ENCODE results near the gene FFAR1. TPM values are rescaled to one million over a fixed set of nuclear protein-coding genes. Genes with fewer than 3 reads are reported as not detected.

Gene FFAR1
- total and polyA plus RNA-seq, 2 experiments from 2014 or later: not detected

GRCh38 chr19:35362261-35363000 is 14.7 kb downstream of the FFAR1 start:
- TF ChIP-seq STAT1 (IDR thresholded peaks at IDR 0.05; ENCODE audit: unreplicated experiment) (no peak), POLR2AphosphoS5 (IDR thresholded peaks at IDR 0.05; ENCODE audit: low read depth) (no peak), NANOG (IDR thresholded peaks at IDR 0.05; ENCODE audit: borderline replicate concordance) (no peak), ZNF331 (CRISPR knock-in tag; IDR thresholded peaks at IDR 0.05; ENCODE audit: low read depth) (no peak), EZH2 (IDR thresholded peaks at IDR 0.05; ENCODE audit: low read depth, unreplicated experiment) (no peak)
- TF ChIP-seq, protein P1, sequence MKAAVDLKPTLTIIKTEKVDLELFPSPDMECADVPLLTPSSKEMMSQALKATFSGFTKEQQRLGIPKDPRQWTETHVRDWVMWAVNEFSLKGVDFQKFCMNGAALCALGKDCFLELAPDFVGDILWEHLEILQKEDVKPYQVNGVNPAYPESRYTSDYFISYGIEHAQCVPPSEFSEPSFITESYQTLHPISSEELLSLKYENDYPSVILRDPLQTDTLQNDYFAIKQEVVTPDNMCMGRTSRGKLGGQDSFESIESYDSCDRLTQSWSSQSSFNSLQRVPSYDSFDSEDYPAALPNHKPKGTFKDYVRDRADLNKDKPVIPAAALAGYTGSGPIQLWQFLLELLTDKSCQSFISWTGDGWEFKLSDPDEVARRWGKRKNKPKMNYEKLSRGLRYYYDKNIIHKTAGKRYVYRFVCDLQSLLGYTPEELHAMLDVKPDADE (IDR thresholded peaks at IDR 0.05): no peak
- TF ChIP-seq, protein P2, sequence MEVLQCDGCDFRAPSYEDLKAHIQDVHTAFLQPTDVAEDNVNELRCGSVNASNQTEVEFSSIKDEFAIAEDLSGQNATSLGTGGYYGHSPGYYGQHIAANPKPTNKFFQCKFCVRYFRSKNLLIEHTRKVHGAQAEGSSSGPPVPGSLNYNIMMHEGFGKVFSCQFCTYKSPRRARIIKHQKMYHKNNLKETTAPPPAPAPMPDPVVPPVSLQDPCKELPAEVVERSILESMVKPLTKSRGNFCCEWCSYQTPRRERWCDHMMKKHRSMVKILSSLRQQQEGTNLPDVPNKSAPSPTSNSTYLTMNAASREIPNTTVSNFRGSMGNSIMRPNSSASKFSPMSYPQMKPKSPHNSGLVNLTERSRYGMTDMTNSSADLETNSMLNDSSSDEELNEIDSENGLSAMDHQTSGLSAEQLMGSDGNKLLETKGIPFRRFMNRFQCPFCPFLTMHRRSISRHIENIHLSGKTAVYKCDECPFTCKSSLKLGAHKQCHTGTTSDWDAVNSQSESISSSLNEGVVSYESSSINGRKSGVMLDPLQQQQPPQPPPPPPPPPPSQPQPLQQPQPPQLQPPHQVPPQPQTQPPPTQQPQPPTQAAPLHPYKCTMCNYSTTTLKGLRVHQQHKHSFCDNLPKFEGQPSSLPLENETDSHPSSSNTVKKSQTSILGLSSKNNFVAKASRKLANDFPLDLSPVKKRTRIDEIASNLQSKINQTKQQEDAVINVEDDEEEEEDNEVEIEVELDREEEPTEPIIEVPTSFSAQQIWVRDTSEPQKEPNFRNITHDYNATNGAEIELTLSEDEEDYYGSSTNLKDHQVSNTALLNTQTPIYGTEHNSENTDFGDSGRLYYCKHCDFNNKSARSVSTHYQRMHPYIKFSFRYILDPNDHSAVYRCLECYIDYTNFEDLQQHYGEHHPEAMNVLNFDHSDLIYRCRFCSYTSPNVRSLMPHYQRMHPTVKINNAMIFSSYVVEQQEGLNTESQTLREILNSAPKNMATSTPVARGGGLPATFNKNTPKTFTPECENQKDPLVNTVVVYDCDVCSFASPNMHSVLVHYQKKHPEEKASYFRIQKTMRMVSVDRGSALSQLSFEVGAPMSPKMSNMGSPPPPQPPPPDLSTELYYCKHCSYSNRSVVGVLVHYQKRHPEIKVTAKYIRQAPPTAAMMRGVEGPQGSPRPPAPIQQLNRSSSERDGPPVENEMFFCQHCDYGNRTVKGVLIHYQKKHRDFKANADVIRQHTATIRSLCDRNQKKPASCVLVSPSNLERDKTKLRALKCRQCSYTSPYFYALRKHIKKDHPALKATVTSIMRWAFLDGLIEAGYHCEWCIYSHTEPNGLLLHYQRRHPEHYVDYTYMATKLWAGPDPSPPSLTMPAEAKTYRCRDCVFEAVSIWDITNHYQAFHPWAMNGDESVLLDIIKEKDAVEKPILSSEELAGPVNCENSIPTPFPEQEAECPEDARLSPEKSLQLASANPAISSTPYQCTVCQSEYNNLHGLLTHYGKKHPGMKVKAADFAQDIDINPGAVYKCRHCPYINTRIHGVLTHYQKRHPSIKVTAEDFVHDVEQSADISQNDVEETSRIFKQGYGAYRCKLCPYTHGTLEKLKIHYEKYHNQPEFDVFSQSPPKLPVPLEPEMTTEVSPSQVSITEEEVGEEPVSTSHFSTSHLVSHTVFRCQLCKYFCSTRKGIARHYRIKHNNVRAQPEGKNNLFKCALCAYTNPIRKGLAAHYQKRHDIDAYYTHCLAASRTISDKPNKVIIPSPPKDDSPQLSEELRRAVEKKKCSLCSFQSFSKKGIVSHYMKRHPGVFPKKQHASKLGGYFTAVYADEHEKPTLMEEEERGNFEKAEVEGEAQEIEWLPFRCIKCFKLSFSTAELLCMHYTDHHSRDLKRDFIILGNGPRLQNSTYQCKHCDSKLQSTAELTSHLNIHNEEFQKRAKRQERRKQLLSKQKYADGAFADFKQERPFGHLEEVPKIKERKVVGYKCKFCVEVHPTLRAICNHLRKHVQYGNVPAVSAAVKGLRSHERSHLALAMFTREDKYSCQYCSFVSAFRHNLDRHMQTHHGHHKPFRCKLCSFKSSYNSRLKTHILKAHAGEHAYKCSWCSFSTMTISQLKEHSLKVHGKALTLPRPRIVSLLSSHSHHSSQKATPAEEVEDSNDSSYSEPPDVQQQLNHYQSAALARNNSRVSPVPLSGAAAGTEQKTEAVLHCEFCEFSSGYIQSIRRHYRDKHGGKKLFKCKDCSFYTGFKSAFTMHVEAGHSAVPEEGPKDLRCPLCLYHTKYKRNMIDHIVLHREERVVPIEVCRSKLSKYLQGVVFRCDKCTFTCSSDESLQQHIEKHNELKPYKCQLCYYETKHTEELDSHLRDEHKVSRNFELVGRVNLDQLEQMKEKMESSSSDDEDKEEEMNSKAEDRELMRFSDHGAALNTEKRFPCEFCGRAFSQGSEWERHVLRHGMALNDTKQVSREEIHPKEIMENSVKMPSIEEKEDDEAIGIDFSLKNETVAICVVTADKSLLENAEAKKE (CRISPR knock-in tag; IDR thresholded peaks at IDR 0.05): no peak
- TF ChIP-seq, protein P3, sequence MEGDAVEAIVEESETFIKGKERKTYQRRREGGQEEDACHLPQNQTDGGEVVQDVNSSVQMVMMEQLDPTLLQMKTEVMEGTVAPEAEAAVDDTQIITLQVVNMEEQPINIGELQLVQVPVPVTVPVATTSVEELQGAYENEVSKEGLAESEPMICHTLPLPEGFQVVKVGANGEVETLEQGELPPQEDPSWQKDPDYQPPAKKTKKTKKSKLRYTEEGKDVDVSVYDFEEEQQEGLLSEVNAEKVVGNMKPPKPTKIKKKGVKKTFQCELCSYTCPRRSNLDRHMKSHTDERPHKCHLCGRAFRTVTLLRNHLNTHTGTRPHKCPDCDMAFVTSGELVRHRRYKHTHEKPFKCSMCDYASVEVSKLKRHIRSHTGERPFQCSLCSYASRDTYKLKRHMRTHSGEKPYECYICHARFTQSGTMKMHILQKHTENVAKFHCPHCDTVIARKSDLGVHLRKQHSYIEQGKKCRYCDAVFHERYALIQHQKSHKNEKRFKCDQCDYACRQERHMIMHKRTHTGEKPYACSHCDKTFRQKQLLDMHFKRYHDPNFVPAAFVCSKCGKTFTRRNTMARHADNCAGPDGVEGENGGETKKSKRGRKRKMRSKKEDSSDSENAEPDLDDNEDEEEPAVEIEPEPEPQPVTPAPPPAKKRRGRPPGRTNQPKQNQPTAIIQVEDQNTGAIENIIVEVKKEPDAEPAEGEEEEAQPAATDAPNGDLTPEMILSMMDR (conservative IDR thresholded peaks at IDR 0.05; ENCODE audit: low read depth in 2 of 2): no peak
- TF ChIP-seq, protein P4, sequence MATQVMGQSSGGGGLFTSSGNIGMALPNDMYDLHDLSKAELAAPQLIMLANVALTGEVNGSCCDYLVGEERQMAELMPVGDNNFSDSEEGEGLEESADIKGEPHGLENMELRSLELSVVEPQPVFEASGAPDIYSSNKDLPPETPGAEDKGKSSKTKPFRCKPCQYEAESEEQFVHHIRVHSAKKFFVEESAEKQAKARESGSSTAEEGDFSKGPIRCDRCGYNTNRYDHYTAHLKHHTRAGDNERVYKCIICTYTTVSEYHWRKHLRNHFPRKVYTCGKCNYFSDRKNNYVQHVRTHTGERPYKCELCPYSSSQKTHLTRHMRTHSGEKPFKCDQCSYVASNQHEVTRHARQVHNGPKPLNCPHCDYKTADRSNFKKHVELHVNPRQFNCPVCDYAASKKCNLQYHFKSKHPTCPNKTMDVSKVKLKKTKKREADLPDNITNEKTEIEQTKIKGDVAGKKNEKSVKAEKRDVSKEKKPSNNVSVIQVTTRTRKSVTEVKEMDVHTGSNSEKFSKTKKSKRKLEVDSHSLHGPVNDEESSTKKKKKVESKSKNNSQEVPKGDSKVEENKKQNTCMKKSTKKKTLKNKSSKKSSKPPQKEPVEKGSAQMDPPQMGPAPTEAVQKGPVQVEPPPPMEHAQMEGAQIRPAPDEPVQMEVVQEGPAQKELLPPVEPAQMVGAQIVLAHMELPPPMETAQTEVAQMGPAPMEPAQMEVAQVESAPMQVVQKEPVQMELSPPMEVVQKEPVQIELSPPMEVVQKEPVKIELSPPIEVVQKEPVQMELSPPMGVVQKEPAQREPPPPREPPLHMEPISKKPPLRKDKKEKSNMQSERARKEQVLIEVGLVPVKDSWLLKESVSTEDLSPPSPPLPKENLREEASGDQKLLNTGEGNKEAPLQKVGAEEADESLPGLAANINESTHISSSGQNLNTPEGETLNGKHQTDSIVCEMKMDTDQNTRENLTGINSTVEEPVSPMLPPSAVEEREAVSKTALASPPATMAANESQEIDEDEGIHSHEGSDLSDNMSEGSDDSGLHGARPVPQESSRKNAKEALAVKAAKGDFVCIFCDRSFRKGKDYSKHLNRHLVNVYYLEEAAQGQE (IDR thresholded peaks at IDR 0.05; ENCODE audit: unreplicated experiment): no peak
- H3K27ac Mint-ChIP-seq: no peak overlapping the region
- H3K4me3 ChIP-seq: no peak overlapping the region

More at GRCh38 chr19:35362261-35363000, 14.7 kb downstream of the FFAR1 start:
- Histone ChIP-seq H3K27ac (ENCODE audit: low read depth) (no peak overlapping the region), H3K36me3 (ENCODE audit: insufficient read depth) (no peaks in the 10 kb centered on the region), H3F3A (replicated peaks; ENCODE audit: low read depth) (no peaks in the 10 kb centered on the region), H3K79me2 (replicated peaks; ENCODE audit: insufficient read depth) (no peaks in the 10 kb centered on the region), H3K27me3 (ENCODE audit: insufficient read depth) (no peaks in the 10 kb centered on the region), H2AFZ (no peak overlapping the region), H3K4me1 (ENCODE audit: insufficient read depth) (no peaks in the 10 kb centered on the region), H3K9me2 (ENCODE audit: insufficient read depth) (no peaks in the 10 kb centered on the region), H4K20me1 (replicated peaks; ENCODE audit: insufficient read depth) (no peaks in the 10 kb centered on the region), H3K4me2 (no peak overlapping the region)
- no peaks in the 10 kb centered on the region for H3K27me3 Mint-ChIP-seq (ENCODE audit: insufficient read depth, low read depth, poor library complexity)
- peaks cover 5% of the 10 kb centered on the region for H3K4me1 Mint-ChIP-seq
- no peak for DNase-seq (ENCODE audit: low spot score)
- H3K9me3 Mint-ChIP-seq: no peaks in the 10 kb centered on the region
- no peaks in the 10 kb centered on the region for H3K36me3 Mint-ChIP-seq (ENCODE audit: low read depth)
- H3K4me3 Mint-ChIP-seq: no peak overlapping the region
- ATAC-seq: no peak
